IPS-15b (cell line): Measurements from ENCODE around the gene FOS.

Experiments
- H3K27me3 ChIP-seq: one replicate; pipeline ENCODE4 v1.6.1; 2013; ENCODE audit warnings: low read length; ENCODE audit not compliant: control insufficient read depth, insufficient read depth
- H3K36me3 ChIP-seq: one replicate; pipeline ENCODE4 v1.6.1; 2013; ENCODE audit warnings: low read length; ENCODE audit not compliant: control insufficient read depth, insufficient read depth
- H3K4me1 ChIP-seq: one replicate; pipeline ENCODE4 v1.6.1; 2013; ENCODE audit warnings: mild to moderate bottlenecking, low read length; ENCODE audit not compliant: control insufficient read depth, insufficient read depth
- H3K4me3 ChIP-seq: one replicate; pipeline ENCODE4 v1.5.1; 2013; ENCODE audit warnings: low read depth, low read length
- H3K9ac ChIP-seq: one replicate; pipeline ENCODE4 v1.6.1; 2013; ENCODE audit warnings: low read depth, mild to moderate bottlenecking, low read length
- H3K9me3 ChIP-seq: one replicate; pipeline ENCODE4 v1.6.1; 2013; ENCODE audit warnings: mild to moderate bottlenecking, low read length; ENCODE audit not compliant: control insufficient read depth, insufficient read depth

The FOS gene

DNA sequence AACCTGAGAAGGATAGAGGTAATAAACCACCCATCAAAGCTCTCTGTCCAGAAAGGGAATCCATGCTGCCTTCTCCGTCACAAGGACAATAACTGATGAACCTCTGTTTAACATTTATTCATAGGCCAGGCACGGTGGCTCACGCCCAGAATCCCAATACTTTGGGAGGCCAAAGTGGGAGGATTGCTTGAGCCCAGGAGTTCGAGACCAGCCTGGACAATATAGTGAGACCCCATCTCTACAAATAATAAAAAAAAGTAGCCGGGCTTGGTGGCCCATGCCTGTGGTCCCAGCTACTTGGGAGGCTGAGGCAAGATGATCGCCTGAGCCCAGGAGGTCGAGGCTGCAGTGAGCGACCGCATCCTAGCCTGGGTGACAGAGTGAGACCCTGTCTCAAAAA, 7.1 kb upstream of the FOS start:
- Histone ChIP-seq H3K27me3 (peaks cover 26% of the 10 kb centered on the region), H3K9me3 (no peaks in the 10 kb centered on the region), H3K4me1 (peaks cover 4% of the 10 kb centered on the region), H3K9ac (no peak overlapping the region), H3K4me3 (no peak overlapping the region), H3K36me3 (no peaks in the 10 kb centered on the region)

DNA sequence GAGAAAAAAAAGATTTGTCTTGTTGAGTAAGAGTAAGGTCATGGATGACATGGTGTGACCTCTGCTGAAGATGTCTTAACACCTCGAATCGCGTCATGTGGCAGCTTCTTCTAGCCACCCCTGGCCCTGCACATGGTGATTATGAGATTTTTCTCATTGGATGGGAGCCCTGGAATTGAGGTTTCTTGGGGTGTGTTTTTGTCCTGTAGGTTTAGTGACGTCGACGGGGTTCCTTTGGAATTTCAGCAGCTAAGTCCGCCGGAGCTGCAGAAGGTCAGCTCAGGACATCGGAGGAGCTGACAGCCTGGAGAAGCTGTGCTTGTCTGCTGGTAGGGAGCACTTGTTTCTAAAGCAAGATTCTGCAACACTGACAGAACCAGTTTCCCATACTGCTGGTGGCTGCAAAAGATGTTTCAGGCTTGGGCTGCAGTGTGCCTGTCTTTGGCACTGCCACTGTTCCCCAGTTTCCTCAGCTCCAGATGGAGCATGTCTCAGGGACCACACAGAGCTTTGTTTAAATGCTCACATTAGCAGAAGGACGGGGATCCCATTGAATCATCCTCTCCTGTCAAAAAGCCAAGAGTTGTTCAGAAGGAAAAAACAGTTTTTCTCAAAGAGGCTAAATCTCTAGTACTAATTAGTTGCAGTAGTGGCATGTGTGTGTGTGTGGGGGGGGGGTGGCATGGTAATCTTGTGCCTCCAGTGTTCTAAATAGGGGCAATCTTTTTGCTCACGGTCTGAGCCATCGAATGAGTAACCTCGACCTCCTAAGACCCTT, 5.2 kb upstream of the FOS start:
- Histone ChIP-seq H3K4me3 (no peak overlapping the region), H3K4me1 (no peaks in the 10 kb centered on the region), H3K9ac (no peak overlapping the region), H3K36me3 (no peaks in the 10 kb centered on the region), H3K9me3 (no peaks in the 10 kb centered on the region), H3K27me3 (peaks cover 32% of the 10 kb centered on the region)

DNA sequence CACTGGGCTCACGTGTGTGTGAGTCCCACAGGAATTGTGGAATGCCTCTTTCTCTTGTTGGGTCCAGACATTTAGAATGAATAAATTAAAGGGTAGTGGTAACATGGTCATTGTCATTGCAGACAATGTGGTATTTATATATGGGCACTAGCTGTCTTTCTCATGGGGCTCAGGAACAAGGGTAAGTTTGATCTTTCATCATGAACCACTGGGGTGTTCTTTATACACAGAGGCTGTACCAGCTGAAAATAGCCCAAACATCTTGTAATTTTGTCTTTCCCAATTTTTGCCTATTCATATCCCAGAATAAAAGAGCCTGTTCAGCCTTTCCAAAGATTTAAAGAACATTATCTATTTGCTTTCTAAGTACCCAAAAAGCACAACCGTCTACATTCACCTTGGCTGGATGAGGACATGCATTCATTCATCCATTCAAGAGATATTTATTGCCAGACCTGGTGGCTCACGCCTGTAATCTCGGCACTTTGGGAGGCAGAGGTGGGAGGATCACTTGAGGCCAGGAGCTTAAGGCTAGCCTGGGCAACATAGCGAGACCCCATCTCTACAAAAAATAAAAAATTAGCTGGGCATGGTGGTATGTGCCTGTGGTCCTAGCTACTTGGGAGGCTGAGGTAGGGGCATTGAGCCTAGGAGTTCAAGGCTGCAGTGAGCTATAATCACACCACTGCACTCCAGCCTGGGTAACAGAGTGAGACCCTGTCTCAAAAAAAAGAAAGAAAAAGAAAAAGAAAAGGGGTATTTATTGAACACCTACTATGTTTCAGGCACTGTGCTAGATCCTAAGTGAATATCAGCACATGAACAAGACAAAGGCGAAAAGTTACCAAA, 4.4 kb upstream of the FOS start:
- no peaks in the 10 kb centered on the region for H3K9me3 ChIP-seq
- H3K4me3 ChIP-seq: no peak overlapping the region
- H3K4me1 ChIP-seq: no peaks in the 10 kb centered on the region
- no peaks in the 10 kb centered on the region for H3K36me3 ChIP-seq
- peaks cover 35% of the 10 kb centered on the region for H3K27me3 ChIP-seq
- H3K9ac ChIP-seq: no peak overlapping the region

DNA sequence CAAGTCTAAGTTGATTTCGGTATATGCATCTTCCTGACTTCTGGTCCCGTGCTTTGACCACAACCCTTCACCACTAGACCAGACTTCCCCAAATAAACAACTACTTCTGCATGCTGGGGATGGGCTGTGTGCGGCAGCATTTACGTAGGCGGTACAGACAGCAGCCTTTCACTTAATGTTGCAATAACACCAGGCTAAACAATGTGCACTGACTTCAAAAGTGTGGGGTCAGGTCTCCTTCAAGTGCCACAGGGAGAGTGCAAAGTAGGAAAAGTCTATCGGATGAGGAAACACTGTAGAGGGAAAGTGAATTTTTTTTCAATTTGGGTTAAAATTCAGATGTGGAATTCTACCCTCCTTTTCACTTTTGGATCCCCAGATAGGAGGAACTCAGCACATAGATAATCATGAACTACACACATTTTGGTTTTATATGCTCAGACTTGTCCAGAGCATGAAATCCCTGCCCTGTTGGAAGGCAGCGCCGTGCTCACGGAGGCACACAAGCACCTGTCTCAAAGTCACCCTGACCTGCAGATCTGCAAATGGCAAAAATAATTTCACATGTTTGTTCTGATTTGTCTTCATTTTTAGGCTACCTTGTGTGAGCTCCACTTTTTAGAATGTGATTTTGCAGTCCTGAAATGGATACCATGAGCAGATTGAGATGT, 3.6 kb upstream of the FOS start:
- Histone ChIP-seq H3K4me3 (no peak overlapping the region), H3K36me3 (no peaks in the 10 kb centered on the region), H3K9ac (no peak overlapping the region), H3K9me3 (no peaks in the 10 kb centered on the region), H3K27me3 (peaks cover 38% of the 10 kb centered on the region), H3K4me1 (no peaks in the 10 kb centered on the region)

DNA sequence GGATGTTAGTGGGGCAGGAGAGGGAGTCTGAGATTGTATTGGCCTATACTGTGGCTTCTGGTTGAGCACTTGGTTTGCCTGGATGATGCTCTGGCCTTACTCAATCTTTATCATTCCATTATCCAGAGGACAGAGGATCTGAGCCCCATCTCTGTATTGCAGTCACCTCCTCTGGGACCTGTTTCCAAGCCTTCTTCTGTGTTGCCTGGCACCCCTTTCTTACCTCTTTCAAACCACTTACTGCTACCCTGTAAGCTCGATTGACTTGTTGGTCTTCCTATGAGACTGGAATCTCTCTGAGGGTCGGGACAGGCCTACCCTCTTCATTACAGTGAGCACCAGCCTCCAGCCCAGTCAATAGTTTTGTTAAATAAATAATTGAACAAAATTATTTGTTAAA, 3.0 kb upstream of the FOS start:
- H3K9ac ChIP-seq: no peak overlapping the region
- H3K27me3 ChIP-seq: peaks cover 38% of the 10 kb centered on the region
- peaks cover 2% of the 10 kb centered on the region for H3K4me1 ChIP-seq
- H3K4me3 ChIP-seq: no peak overlapping the region
- peaks cover under 1% of the 10 kb centered on the region for H3K36me3 ChIP-seq
- no peaks in the 10 kb centered on the region for H3K9me3 ChIP-seq

DNA sequence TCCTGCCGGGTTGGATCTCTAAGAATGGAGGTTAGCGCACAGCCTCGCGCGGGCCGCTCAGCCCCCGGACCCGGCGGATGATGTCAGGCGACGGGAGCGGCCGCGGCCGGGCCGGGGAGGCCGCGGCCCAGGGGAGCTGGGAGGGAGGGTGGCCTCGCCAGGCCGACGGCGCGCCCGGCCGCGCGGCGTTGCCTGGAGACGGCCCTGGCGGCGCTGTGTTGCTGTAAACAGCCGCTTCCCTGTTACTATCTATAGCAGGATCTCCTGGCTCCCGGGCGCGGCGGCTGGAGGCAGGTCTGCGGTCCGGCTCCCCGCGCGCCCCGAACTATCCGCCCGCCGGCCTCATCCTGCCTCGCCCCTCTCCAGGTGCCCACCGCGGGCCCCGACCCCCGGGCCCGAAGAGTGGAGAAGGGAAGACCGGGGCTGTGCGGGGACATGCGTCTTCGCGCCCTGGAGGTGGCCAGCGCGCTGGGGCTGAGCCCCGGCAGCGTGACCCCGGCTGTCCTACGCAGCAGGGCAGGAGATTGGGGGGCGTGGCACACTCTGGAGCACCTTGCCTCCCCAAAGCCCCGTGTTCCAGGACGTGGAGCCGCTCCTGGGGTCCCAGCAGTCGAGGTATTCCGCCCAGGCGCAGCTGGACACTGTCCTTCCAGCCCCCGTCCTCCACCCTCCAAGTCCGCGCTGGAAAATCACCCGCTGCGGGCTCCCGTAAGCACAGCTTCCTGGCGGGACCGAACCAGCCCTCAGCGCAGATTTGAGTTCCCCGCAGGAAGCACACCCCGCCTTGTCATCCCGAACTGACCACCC, 1.4 kb upstream of the FOS start:
- peak overlapping the region; percentile 57 for H3K4me3 ChIP-seq
- peaks cover 12% of the 10 kb centered on the region for H3K4me1 ChIP-seq
- H3K27me3 ChIP-seq: peaks cover 38% of the 10 kb centered on the region
- peaks cover 9% of the 10 kb centered on the region for H3K36me3 ChIP-seq
- H3K9me3 ChIP-seq: no peaks in the 10 kb centered on the region
- H3K9ac ChIP-seq: peak overlapping the region; percentile 24

DNA sequence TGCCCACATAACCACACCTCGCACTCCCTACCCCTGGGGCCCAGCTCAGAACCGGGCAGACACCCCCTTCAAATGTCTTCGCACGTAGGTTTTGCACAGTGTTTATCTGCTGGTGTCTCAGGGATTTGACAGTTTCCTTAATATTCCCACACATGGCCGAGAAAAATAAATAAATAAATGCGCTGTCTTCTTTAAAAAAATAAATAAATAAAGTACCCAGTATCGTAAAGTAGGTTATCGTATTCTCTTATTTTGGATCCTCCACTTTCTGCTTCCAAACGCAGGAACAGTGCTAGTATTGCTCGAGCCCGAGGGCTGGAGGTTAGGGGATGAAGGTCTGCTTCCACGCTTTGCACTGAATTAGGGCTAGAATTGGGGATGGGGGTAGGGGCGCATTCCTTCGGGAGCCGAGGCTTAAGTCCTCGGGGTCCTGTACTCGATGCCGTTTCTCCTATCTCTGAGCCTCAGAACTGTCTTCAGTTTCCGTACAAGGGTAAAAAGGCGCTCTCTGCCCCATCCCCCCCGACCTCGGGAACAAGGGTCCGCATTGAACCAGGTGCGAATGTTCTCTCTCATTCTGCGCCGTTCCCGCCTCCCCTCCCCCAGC, 710 bp upstream of the FOS start:
- peaks cover 12% of the 10 kb centered on the region for H3K4me1 ChIP-seq
- H3K9ac ChIP-seq: peak overlapping the region; percentile 24
- peak overlapping the region; percentile 57 for H3K4me3 ChIP-seq
- peaks cover 9% of the 10 kb centered on the region for H3K36me3 ChIP-seq
- peaks cover 38% of the 10 kb centered on the region for H3K27me3 ChIP-seq
- no peaks in the 10 kb centered on the region for H3K9me3 ChIP-seq

DNA sequence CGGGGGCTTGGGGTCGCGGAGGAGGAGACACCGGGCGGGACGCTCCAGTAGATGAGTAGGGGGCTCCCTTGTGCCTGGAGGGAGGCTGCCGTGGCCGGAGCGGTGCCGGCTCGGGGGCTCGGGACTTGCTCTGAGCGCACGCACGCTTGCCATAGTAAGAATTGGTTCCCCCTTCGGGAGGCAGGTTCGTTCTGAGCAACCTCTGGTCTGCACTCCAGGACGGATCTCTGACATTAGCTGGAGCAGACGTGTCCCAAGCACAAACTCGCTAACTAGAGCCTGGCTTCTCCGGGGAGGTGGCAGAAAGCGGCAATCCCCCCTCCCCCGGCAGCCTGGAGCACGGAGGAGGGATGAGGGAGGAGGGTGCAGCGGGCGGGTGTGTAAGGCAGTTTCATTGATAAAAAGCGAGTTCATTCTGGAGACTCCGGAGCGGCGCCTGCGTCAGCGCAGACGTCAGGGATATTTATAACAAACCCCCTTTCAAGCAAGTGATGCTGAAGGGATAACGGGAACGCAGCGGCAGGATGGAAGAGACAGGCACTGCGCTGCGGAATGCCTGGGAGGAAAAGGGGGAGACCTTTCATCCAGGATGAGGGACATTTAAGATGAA, 630 bp downstream of the FOS start:
- no peaks in the 10 kb centered on the region for H3K9me3 ChIP-seq
- peak overlapping the region; percentile 78 for H3K4me3 ChIP-seq
- H3K27me3 ChIP-seq: peaks cover 32% of the 10 kb centered on the region
- H3K9ac ChIP-seq: peak overlapping the region; percentile 86
- peaks cover 9% of the 10 kb centered on the region for H3K36me3 ChIP-seq
- peaks cover 12% of the 10 kb centered on the region for H3K4me1 ChIP-seq

DNA sequence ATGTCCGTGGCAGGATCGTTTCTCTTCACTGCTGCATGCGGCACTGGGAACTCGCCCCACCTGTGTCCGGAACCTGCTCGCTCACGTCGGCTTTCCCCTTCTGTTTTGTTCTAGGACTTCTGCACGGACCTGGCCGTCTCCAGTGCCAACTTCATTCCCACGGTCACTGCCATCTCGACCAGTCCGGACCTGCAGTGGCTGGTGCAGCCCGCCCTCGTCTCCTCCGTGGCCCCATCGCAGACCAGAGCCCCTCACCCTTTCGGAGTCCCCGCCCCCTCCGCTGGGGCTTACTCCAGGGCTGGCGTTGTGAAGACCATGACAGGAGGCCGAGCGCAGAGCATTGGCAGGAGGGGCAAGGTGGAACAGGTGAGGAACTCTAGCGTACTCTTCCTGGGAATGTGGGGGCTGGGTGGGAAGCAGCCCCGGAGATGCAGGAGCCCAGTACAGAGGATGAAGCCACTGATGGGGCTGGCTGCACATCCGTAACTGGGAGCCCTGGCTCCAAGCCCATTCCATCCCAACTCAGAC, 1.2 kb downstream of the FOS start:
- H3K9ac ChIP-seq: no peak overlapping the region
- H3K4me1 ChIP-seq: peaks cover 12% of the 10 kb centered on the region
- no peaks in the 10 kb centered on the region for H3K9me3 ChIP-seq
- peak overlapping the region; percentile 78 for H3K4me3 ChIP-seq
- peaks cover 28% of the 10 kb centered on the region for H3K27me3 ChIP-seq
- peaks cover 9% of the 10 kb centered on the region for H3K36me3 ChIP-seq

DNA sequence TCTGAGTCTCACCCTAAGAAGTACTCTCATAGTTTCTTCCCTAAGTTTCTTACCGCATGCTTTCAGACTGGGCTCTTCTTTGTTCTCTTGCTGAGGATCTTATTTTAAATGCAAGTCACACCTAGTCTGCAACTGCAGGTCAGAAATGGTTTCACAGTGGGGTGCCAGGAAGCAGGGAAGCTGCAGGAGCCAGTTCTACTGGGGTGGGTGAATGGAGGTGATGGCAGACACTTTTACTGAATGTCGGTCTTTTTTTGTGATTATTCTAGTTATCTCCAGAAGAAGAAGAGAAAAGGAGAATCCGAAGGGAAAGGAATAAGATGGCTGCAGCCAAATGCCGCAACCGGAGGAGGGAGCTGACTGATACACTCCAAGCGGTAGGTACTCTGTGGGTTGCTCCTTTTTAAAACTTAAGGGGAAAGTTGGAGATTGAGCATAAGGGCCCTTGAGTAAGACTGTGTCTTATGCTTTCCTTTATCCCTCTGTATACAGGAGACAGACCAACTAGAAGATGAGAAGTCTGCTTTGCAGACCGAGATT, 1.7 kb downstream of the FOS start:
- Histone ChIP-seq H3K27me3 (peaks cover 23% of the 10 kb centered on the region), H3K36me3 (peaks cover 9% of the 10 kb centered on the region), H3K9ac (no peak overlapping the region), H3K4me1 (peaks cover 12% of the 10 kb centered on the region), H3K9me3 (no peaks in the 10 kb centered on the region), H3K4me3 (peak overlapping the region; percentile 78)
